ENCODE measurements around the gene IKBIP. TPM values are rescaled to one million over a fixed set of nuclear protein-coding genes. Genes with fewer than 3 reads are reported as not detected.

IKBIP gene
- polyA plus RNA-seq, 1 donor = 18.0 TPM

- DNase-seq = no peak
Observed at GRCh38 chr12:98575013-98575412, 69.6 kb downstream of the IKBIP start.

Other genes starting within 250 kb of the IKBIP start
- 72.4 TPM for gene TMPO, start 129.2 kb downstream of the IKBIP start, polyA plus RNA-seq (ENCODE audit: insufficient read length)
- gene SLC25A3, start 51.1 kb downstream of the IKBIP start, polyA plus RNA-seq (ENCODE audit: insufficient read length) = 625 TPM
- gene APAF1, start 502 bp upstream of the IKBIP start, polyA plus RNA-seq (ENCODE audit: insufficient read length) = 27.4 TPM

All from hindlimb muscle (tissue), 1 donor.